GM12892 (cell line): ENCODE results near the gene TCP11L2.

Source experiments
- POLR2A ChIP-seq: IDR thresholded peaks from 2 replicates; pipeline ENCODE4 v1.6.1; 2011; ENCODE audit warnings: low read depth, low read length, control low read depth
- POLR2AphosphoS5 ChIP-seq: IDR thresholded peaks from 2 replicates; pipeline ENCODE4 v1.6.1; 2011; ENCODE audit warnings: low read depth, low read length, control low read depth

DNA sequence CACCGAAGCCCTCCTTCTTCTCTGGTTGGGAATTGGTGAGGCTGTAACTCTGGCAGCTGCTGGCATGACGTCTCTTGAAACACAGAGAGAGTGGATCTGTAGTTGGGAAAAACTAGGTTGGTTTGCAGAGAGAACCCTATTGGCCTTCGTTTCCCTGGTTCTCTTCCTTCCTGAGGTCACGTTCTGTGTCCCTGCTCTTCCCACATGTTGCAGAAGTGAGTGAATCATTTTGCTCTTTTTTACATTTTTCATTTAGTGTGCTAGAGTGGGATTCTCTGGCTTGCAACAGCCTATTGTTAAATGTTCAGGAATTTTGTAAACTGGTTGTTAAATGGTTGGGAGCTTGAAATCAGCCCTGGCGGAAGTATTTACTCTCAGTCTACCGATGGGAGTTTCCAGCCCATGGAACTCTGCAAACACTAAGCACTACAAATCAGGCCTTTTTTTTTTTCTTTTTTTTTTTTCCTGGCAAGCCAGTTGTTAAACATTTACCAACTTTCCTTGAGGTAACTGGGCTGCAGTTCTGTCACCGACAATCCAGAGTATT is 27.9 kb upstream of the TCP11L2 start:
- TF ChIP-seq POLR2A, result no peak
- no peak for TF ChIP-seq POLR2AphosphoS5
